Skin epidermis (tissue), 12 donors: ENCODE results near the gene PSME1.

Experiments used
- H3K27ac ChIP-seq, 21 experiments: fragments of 200-600 bp; sonication (generic) in 11 of 21; one replicate each; pipeline ENCODE4 v1.5.0; 2020; ENCODE audit warnings: mild to moderate bottlenecking in 3 of 21, inconsistent platforms in 2 of 21, moderate library complexity in 2 of 21
- H3K4me3 ChIP-seq, 7 experiments: fragments of 200-600 bp; sonication (generic) in 2 of 7; one replicate each; pipeline ENCODE4 v1.5.0; 2020; ENCODE audit warnings: inconsistent platforms in 2 of 7, mild to moderate bottlenecking in 2 of 7, moderate library complexity in 1 of 7

PSME1 gene

DNA sequence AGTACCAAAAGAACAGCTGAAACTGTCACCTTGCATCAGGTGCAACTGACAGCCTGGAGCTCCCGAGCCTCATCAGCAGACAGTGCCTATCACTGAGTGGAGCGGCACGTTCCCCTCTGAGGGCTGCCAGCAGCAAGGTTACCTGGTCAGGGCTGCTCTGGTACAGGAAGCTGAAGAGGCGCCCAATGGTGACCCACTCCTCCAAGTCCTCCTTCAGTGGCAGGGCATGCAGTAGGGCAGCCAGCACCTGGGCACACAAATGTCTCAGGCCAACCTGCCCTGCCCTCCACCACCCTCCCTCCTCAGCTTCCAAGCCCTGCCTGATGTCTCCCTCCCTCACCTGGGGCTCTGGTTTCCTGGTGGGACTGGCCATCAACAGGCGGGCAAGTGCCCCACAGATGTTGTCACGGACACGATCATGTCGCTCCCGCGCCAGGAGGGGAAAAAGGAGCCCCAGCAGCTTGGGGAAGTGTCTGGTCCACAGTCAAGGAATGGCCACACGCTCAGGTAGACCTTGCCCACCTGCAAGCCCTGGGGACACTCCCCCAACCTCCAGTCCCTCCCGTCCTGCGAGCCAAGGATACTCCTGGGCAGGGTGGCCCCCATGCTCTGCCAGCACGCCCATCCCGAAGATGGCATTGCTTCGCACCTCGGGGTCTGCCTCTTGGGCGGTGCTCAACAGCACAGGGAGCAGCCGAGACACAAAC lies 45.5 kb downstream of the PSME1 start:
- no peak overlapping the region for H3K27ac ChIP-seq

DNA sequence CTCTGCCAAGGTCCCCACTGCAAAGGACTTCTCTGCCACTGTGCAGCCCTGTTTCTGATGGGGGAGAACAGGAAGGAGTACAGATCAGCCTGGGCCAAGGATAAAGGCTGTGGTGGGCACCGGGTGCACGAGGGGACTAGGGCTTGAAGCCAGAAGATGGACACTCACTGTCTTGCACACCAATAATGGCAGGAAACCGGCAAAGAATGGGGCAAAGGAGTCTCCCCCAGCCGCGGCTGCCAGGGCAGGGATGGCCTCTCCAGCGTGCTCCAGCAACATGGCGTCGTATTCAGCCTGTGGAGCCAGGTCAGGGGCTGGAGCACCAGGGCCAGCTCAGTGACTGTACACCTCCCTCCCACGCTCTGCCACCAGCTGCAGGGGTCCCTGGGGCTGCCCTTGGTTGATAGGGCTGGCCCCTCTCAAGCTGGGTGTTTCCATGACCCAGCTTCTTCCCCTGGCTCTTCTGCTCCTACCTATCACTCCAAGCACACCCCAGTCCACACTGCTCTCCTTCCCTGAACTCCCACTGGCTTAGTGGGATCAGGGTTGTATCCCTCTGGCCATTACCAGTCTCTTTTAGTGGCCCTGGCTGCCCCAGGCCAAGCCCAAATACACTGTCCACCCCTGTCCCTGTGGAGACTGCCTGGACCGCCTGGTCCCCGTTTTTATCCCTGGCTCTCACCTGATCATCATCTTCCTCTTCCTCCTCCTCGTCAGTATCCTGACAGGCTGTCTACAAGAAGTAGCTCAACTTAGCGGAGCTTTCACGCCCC lies 46.3 kb downstream of the PSME1 start:
- Histone ChIP-seq H3K27ac (peak overlapping the region in 1 of 21 experiments; percentile 25), H3K4me3 (no peak overlapping the region)

More for the DNA sequence above, 45.5 kb downstream of the PSME1 start:
- H3K4me3 ChIP-seq, result no peak overlapping the region

- H3K27ac ChIP-seq, result no peak overlapping the region
These were observed 47.1 kb downstream of the PSME1 start for GRCh38 chr14:24183014-24183481.

GRCh38 chr14:24184104-24184970 lies 48.3 kb downstream of the PSME1 start:
- Histone ChIP-seq H3K4me3 (no peak overlapping the region), H3K27ac (no peak overlapping the region)

More at GRCh38 chr14:24183014-24183481, 47.1 kb downstream of the PSME1 start:
- H3K4me3 ChIP-seq, result no peak overlapping the region

DNA sequence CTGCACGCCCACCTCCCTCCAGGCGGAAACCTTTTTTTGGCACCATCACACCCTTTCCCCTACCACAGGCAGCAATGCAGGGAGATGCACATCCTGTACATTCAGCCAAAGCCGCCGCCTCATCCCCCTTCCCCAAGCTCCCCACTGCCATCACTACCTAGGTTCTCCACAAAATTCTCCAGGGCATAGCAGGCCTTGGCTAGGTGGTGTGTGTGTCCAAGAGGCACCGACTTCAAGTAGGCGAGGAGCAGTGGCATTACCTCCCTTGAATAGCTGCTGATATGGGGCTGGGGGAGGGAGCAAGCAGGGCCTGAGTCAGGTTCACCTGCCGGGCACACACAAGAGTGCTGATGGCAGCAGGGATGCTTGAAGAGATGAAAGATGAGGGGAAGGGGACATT lies 49.0 kb downstream of the PSME1 start:
- Histone ChIP-seq H3K4me3 (no peak overlapping the region), H3K27ac (no peak overlapping the region)

DNA sequence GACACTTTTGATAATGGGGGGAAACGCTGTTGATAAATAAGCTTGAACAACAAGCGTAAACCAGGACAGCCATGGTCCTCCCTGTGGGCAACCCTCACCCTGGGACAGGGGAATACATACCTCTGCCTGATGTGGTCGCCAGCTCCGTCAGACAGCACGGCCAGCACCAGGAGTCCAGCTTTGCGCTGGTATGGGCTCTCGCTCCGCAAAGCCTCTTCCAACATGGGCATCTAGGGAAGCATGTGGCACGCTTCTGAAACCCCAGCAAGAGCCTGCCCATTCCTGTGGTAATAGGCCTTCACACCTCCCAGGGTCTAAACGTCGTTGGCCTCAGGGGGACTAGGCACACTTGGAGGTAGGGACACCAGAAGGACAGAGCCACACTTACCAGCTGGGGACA lies 49.7 kb downstream of the PSME1 start:
- Histone ChIP-seq H3K27ac (peak overlapping the region in 1 of 21 experiments; percentile 3), H3K4me3 (no peak overlapping the region)

GRCh38 chr14:24186831-24187538 lies 51.0 kb downstream of the PSME1 start:
- peak overlapping the region in 4 of 21 experiments; percentile 54 to 93 (median 82) for H3K27ac ChIP-seq
- H3K4me3 ChIP-seq, result peak overlapping the region in 1 of 7 experiments; percentile 56

GRCh38 chr14:24187539-24187915 lies 51.5 kb downstream of the PSME1 start:
- Histone ChIP-seq H3K27ac (peak overlapping the region in 8 of 21 experiments; percentile 54 to 95 (median 86)), H3K4me3 (peak overlapping the region in 2 of 7 experiments; percentile 56 to 81)
